H9 (cell line): ENCODE results near the gene TCF7L2. TPM values are rescaled to one million over a fixed set of nuclear protein-coding genes. Genes with fewer than 3 reads are reported as not detected.

Experiments used
- DNase-seq: peaks from one replicate; pipeline ENCODE4 v3.0.0-alpha.2; 2017
- H2AFZ ChIP-seq: one replicate; pipeline ENCODE4 v1.6.1; 2013; ENCODE audit warnings: mild to moderate bottlenecking, low read length, control low read depth, moderate library complexity
- H2AK5ac ChIP-seq: 2 replicates; pipeline ENCODE4 v1.6.1; 2013; ENCODE audit warnings: low read length, control low read depth, mixed read lengths; ENCODE audit not compliant: insufficient read length
- H2BK120ac ChIP-seq: one replicate; pipeline ENCODE4 v1.6.1; 2013; ENCODE audit warnings: low read depth, mild to moderate bottlenecking, low read length, control low read depth, inconsistent platforms; ENCODE audit not compliant: poor library complexity, severe bottlenecking
- H2BK12ac ChIP-seq: 2 replicates; pipeline ENCODE4 v1.6.1; 2013; ENCODE audit warnings: low read length, control low read depth, mixed read lengths, low read depth; ENCODE audit not compliant: insufficient read length
- H2BK15ac ChIP-seq: 2 replicates; pipeline ENCODE4 v1.6.1; 2013; ENCODE audit warnings: low read depth, low read length, control low read depth
- H2BK20ac ChIP-seq: one replicate; pipeline ENCODE4 v1.6.1; 2013; ENCODE audit warnings: low read depth, mild to moderate bottlenecking, low read length, control low read depth, inconsistent platforms; ENCODE audit not compliant: poor library complexity, severe bottlenecking
- H2BK5ac ChIP-seq: 2 replicates; pipeline ENCODE4 v1.6.1; 2013; ENCODE audit warnings: low read length, control low read depth, mixed read lengths; ENCODE audit not compliant: insufficient read length
- H3K14ac ChIP-seq: 2 replicates; pipeline ENCODE4 v1.6.1; 2013; ENCODE audit warnings: low read length, control low read depth; ENCODE audit not compliant: insufficient read depth
- H3K18ac ChIP-seq: 2 replicates; pipeline ENCODE4 v1.6.1; 2013; ENCODE audit warnings: low read depth, mild to moderate bottlenecking, mixed read lengths, low read length, control low read depth; ENCODE audit not compliant: insufficient read length
- H3K23ac ChIP-seq: 2 replicates; pipeline ENCODE4 v1.6.1; 2013; ENCODE audit warnings: low read length, control low read depth, mixed read lengths, low read depth; ENCODE audit not compliant: insufficient read length
- H3K23me2 ChIP-seq: 2 replicates; pipeline ENCODE4 v1.6.1; 2013; ENCODE audit warnings: low read depth, mild to moderate bottlenecking, mixed read lengths, low read length, control low read depth; ENCODE audit not compliant: insufficient read length, poor library complexity, severe bottlenecking
- H3K27ac ChIP-seq: 2 replicates; pipeline ENCODE4 v1.5.1; 2013; ENCODE audit warnings: low read length, control low read depth, mixed read lengths, low read depth; ENCODE audit not compliant: insufficient read length
- H3K27me3 ChIP-seq: 2 replicates; pipeline ENCODE4 v1.6.1; 2013; ENCODE audit warnings: low read length, control low read depth, inconsistent platforms; ENCODE audit not compliant: insufficient read depth
- H3K4ac ChIP-seq: 2 replicates; pipeline ENCODE4 v1.6.1; 2013; ENCODE audit warnings: low read depth, mild to moderate bottlenecking, control low read depth, inconsistent platforms, low read length, moderate library complexity
- H3K4me1 ChIP-seq: 2 replicates; pipeline ENCODE4 v1.6.1; 2013; ENCODE audit warnings: low read length, control low read depth, inconsistent platforms; ENCODE audit not compliant: insufficient read depth
- H3K4me2 ChIP-seq: 2 replicates; pipeline ENCODE4 v1.6.1; 2013; ENCODE audit warnings: low read length, control low read depth, mixed read lengths; ENCODE audit not compliant: insufficient read length, insufficient read depth
- H3K56ac ChIP-seq: 2 replicates; pipeline ENCODE4 v1.6.1; 2013; ENCODE audit warnings: low read depth, mild to moderate bottlenecking, mixed read lengths, low read length, control low read depth; ENCODE audit not compliant: insufficient read length
- H3K79me1 ChIP-seq: 2 replicates; pipeline ENCODE4 v1.6.1; 2013; ENCODE audit warnings: low read depth, mild to moderate bottlenecking, moderate library complexity, low read length, control low read depth, inconsistent platforms; ENCODE audit not compliant: insufficient read depth, poor library complexity, severe bottlenecking
- H3K79me2 ChIP-seq: 2 replicates; pipeline ENCODE4 v1.6.1; 2013; ENCODE audit warnings: low read length, control low read depth, inconsistent platforms; ENCODE audit not compliant: insufficient read depth
- H3K9ac ChIP-seq: 2 replicates; pipeline ENCODE4 v1.6.1; 2013; ENCODE audit warnings: low read length, control low read depth, mixed read lengths; ENCODE audit not compliant: insufficient read length; ENCODE audit errors: extremely low read depth
- H3K9me3 ChIP-seq: one replicate; pipeline ENCODE4 v1.6.1; 2013; ENCODE audit warnings: low read depth, low read length, inconsistent platforms; ENCODE audit not compliant: control insufficient read depth
- H3T11ph ChIP-seq: one replicate; pipeline ENCODE4 v1.6.1; 2013; ENCODE audit warnings: mild to moderate bottlenecking, low read length, control low read depth, inconsistent platforms
- H4K20me1 ChIP-seq: one replicate; pipeline ENCODE4 v1.6.1; 2013; ENCODE audit not compliant: control insufficient read depth, insufficient read length, insufficient read depth
- H4K5ac ChIP-seq: 2 replicates; pipeline ENCODE4 v1.6.1; 2013; ENCODE audit warnings: low read depth, mild to moderate bottlenecking, mixed read lengths, low read length, control low read depth; ENCODE audit not compliant: insufficient read length
- H4K8ac ChIP-seq: replicated peaks from 2 replicates; pipeline ENCODE4 v1.6.1; 2013; ENCODE audit warnings: low read length, control low read depth, mixed read lengths, low read depth; ENCODE audit not compliant: insufficient read length
- H4K91ac ChIP-seq: 2 replicates; pipeline ENCODE4 v1.6.1; 2013; ENCODE audit warnings: low read depth, mild to moderate bottlenecking, moderate library complexity, mixed read lengths, low read length, control low read depth; ENCODE audit not compliant: insufficient read length
- H3K27ac Mint-ChIP-seq, 3 experiments: 2 replicates in 2 of 3; 3 replicates in 1 of 3; pipeline ENCODE4 v1.8.0; 2020 to 2021; ENCODE audit warnings: mixed read lengths in 3 of 3, mild to moderate bottlenecking in 1 of 3, moderate library complexity in 1 of 3
- H3K27me3 Mint-ChIP-seq: 2 replicates; pipeline ENCODE4 v1.8.0; 2021; ENCODE audit warnings: low read depth, mild to moderate bottlenecking, moderate library complexity, mixed read lengths
- H3K36me3 Mint-ChIP-seq, 3 experiments: 2 replicates in 2 of 3; 3 replicates in 1 of 3; pipeline ENCODE4 v1.8.0; 2020 to 2021; ENCODE audit warnings: low read depth in 3 of 3, mixed read lengths in 3 of 3; ENCODE audit not compliant: insufficient read depth in 1 of 3
- H3K4me1 Mint-ChIP-seq, 2 experiments: 2 replicates each; pipeline ENCODE4 v1.8.0; 2020; ENCODE audit warnings: mixed read lengths in 2 of 2
- H3K4me3 Mint-ChIP-seq, 2 experiments: 2 replicates in 1 of 2; 3 replicates in 1 of 2; pipeline ENCODE4 v1.8.0; 2020 to 2021; ENCODE audit warnings: mild to moderate bottlenecking in 2 of 2, mixed read lengths in 2 of 2, moderate library complexity in 1 of 2
- H3K9me3 Mint-ChIP-seq, 2 experiments: 2 replicates in 1 of 2; 3 replicates in 1 of 2; pipeline ENCODE4 v1.8.0; 2020; ENCODE audit warnings: mild to moderate bottlenecking in 2 of 2, mixed read lengths in 2 of 2, moderate library complexity in 1 of 2
- CTCF ChIP-seq: fragments of 200-600 bp; sonication (generic); conservative IDR thresholded peaks from 3 replicates; pipeline ENCODE4 v1.8.0; 2021; ENCODE audit warnings: antibody characterized with exemption, mild to moderate bottlenecking
- WGBS: extraction: QIAGEN DNeasy Blood & Tissue Kit; methylation state at CpG from one replicate; pipeline ENCODE4 v1.1.7; 2013; ENCODE audit warnings: missing lambda C conversion rate, low lambda C conversion rate, mixed read lengths; ENCODE audit not compliant: insufficient read length; ENCODE audit errors: extremely low coverage; 5-methylcytosine and 5-hydroxymethylcytosine counted together
- total RNA-seq: library from RNA; stranded (reverse); gene quantifications from 2 replicates; pipeline ENCODE4 v1.2.1, GENCODE V29; 2021

Gene TCF7L2
- total RNA-seq, 1 experiment from 2014 or later, result 71.1 TPM

GRCh38 chr10:113179966-113180365, 229.9 kb downstream of the TCF7L2 start:
- no peak overlapping the region for H3K4me2 ChIP-seq
- H3K4me1 ChIP-seq, result peaks cover 5% of the 10 kb centered on the region
- H3K9me3 ChIP-seq, result no peaks in the 10 kb centered on the region
- H2BK15ac ChIP-seq, result no peak overlapping the region
- no peak for TF ChIP-seq CTCF
- H4K91ac ChIP-seq, result no peak overlapping the region
- no peaks in the 10 kb centered on the region for H4K20me1 ChIP-seq
- H3K27me3 Mint-ChIP-seq, result peaks cover 2% of the 10 kb centered on the region; the same call in 1 of the 2 replicates
- H3K4ac ChIP-seq, result no peak overlapping the region
- H3K79me2 ChIP-seq, result no peaks in the 10 kb centered on the region
- no peak overlapping the region for H2BK12ac ChIP-seq
- H3K27ac ChIP-seq, result no peak overlapping the region
- WGBS, result no CpG with 5 or more reads among the region's 3 CpGs
- H3K9me3 Mint-ChIP-seq, result no peaks in the 10 kb centered on the region
- H4K5ac ChIP-seq, result no peak overlapping the region
- H3K27me3 ChIP-seq, result no peaks in the 10 kb centered on the region
- H3K79me1 ChIP-seq, result no peaks in the 10 kb centered on the region
- no peak overlapping the region for H2AFZ ChIP-seq
- H2AK5ac ChIP-seq, result no peak overlapping the region
- no peak overlapping the region for H3T11ph ChIP-seq
- H4K8ac ChIP-seq, result no peak overlapping the region
- H2BK5ac ChIP-seq, result no peak overlapping the region
- no peak overlapping the region for H3K9ac ChIP-seq
- no peak overlapping the region for H3K14ac ChIP-seq
- no peak overlapping the region for H3K23ac ChIP-seq
- H3K18ac ChIP-seq, result no peak overlapping the region
- H3K56ac ChIP-seq, result no peak overlapping the region
- H2BK120ac ChIP-seq, result no peak overlapping the region
- H3K4me1 Mint-ChIP-seq, result peaks cover 42 to 48% of the 10 kb centered on the region in 2 experiments
- no peaks in the 10 kb centered on the region for H3K23me2 ChIP-seq
- no peaks in the 10 kb centered on the region for H3K36me3 Mint-ChIP-seq
- H2BK20ac ChIP-seq, result no peak overlapping the region
- H3K4me3 Mint-ChIP-seq, result no peak overlapping the region
- peak overlapping the region in 1 of 3 experiments; percentile 13; a peak in 1 of 7 replicates for H3K27ac Mint-ChIP-seq
- no peak for DNase-seq
